ENCODE results near the gene IRX3.

DNA sequence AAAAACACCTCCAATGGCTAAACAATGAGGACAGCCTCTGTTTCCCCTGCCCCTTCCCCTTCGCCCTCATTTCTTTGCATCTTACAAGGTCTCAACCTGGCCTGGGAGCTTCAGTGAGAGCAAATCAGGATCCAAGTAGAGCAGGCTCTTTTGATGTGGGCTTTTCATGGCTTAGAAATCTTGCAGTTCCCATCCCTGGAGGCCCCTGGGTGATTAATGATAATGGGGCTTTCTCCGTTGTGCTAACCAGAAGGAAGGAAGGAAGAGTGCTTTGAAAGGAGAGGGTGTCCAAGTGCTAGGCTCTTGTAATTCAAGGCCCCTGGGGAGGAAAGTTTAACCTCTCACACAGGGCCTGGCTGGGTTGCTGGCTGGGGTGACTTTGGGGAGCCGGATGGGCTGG, 18.5 kb upstream of the IRX3 start:
- TF ChIP-seq, protein P1, sequence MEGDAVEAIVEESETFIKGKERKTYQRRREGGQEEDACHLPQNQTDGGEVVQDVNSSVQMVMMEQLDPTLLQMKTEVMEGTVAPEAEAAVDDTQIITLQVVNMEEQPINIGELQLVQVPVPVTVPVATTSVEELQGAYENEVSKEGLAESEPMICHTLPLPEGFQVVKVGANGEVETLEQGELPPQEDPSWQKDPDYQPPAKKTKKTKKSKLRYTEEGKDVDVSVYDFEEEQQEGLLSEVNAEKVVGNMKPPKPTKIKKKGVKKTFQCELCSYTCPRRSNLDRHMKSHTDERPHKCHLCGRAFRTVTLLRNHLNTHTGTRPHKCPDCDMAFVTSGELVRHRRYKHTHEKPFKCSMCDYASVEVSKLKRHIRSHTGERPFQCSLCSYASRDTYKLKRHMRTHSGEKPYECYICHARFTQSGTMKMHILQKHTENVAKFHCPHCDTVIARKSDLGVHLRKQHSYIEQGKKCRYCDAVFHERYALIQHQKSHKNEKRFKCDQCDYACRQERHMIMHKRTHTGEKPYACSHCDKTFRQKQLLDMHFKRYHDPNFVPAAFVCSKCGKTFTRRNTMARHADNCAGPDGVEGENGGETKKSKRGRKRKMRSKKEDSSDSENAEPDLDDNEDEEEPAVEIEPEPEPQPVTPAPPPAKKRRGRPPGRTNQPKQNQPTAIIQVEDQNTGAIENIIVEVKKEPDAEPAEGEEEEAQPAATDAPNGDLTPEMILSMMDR (IDR thresholded peaks at IDR 0.05), result no peak
- TF ChIP-seq POLR2A (IDR thresholded peaks at IDR 0.05), result no peak

Data from right lobe of liver (tissue), 4 donors.